Measurements from ENCODE around the gene SLAMF8. TPM values are rescaled to one million over a fixed set of nuclear protein-coding genes. Genes with fewer than 3 reads are reported as not detected.

The SLAMF8 gene
- not detected in 2 replicates for total RNA-seq (2021)
- long read RNA-seq = 0 reads

GRCh38 chr1:159826441-159827101, at the start of gene SLAMF8:
Gene SLAMF8, plus strand, starts transcription at chr1:159826873. Its CDS starts 26 bp downstream, at chr1:159826899.
- no peaks in the 10 kb centered on the region for H3K36me3 Mint-ChIP-seq (ENCODE audit: insufficient read depth in 1 of 3, low read depth in 3 of 3)
- Histone ChIP-seq H2AFZ (ENCODE audit: low read length) (no peak within 1 kb of the TSS), H4K91ac (ENCODE audit: insufficient read length, low read depth, low read length) (no peak within 1 kb of the TSS), H3K9me3 (ENCODE audit: control insufficient read depth, low read depth, low read length) (no peaks in the 10 kb centered on the region), H2BK20ac (ENCODE audit: low read depth, low read length, poor library complexity, severe bottlenecking) (no peak within 1 kb of the TSS), H3K79me1 (ENCODE audit: insufficient read depth, low read depth, low read length, poor library complexity, severe bottlenecking) (no peaks in the 10 kb centered on the region), H3K18ac (ENCODE audit: insufficient read length, low read depth, low read length) (no peak within 1 kb of the TSS), H2AK5ac (ENCODE audit: insufficient read length, low read length) (no peak within 1 kb of the TSS), H2BK15ac (ENCODE audit: low read depth, low read length) (no peak within 1 kb of the TSS), H2BK120ac (ENCODE audit: low read depth, low read length, poor library complexity, severe bottlenecking) (no peak within 1 kb of the TSS), H3K4me1 (ENCODE audit: insufficient read depth, low read length) (no peaks in the 10 kb centered on the region), H3K56ac (ENCODE audit: insufficient read length, low read depth, low read length) (no peak within 1 kb of the TSS), H3K23me2 (ENCODE audit: insufficient read length, low read depth, low read length, poor library complexity, severe bottlenecking) (no peaks in the 10 kb centered on the region), H3K4me2 (ENCODE audit: insufficient read depth, insufficient read length, low read length) (no peak within 1 kb of the TSS), H3K4ac (ENCODE audit: low read depth, low read length) (no peak within 1 kb of the TSS), H3K27ac (ENCODE audit: insufficient read length, low read depth, low read length) (no peak within 1 kb of the TSS), H2BK5ac (ENCODE audit: insufficient read length, low read length) (no peak within 1 kb of the TSS), H2BK12ac (ENCODE audit: insufficient read length, low read depth, low read length) (no peak within 1 kb of the TSS), H3K23ac (ENCODE audit: insufficient read length, low read depth, low read length) (no peak within 1 kb of the TSS), H4K8ac (replicated peaks; ENCODE audit: insufficient read length, low read depth, low read length) (no peak within 1 kb of the TSS), H3T11ph (ENCODE audit: low read length) (no peak within 1 kb of the TSS), H3K27me3 (ENCODE audit: insufficient read depth, low read length) (no peaks in the 10 kb centered on the region), H3K14ac (ENCODE audit: insufficient read depth, low read length) (no peak within 1 kb of the TSS), H4K20me1 (ENCODE audit: control insufficient read depth, insufficient read depth, insufficient read length) (no peaks in the 10 kb centered on the region), H4K5ac (ENCODE audit: insufficient read length, low read depth, low read length) (no peak within 1 kb of the TSS), H3K79me2 (ENCODE audit: insufficient read depth, low read length) (no peaks in the 10 kb centered on the region), H3K9ac (ENCODE audit: extremely low read depth, insufficient read length, low read length) (no peak within 1 kb of the TSS)
- WGBS (ENCODE audit: extremely low coverage, insufficient read length, low lambda C conversion rate) = no CpG with 5 or more reads among the region's 11 CpGs
- H3K27ac Mint-ChIP-seq = peak within 1 kb of the TSS in 1 of 3 experiments; percentile 56; a peak in 3 of 7 replicates
- H3K4me1 Mint-ChIP-seq = peaks cover 17 to 20% of the 10 kb centered on the region in 2 experiments
- H3K27me3 Mint-ChIP-seq (ENCODE audit: low read depth) = peaks cover 49% of the 10 kb centered on the region
- no peaks in the 10 kb centered on the region for H3K9me3 Mint-ChIP-seq
- no peak for TF ChIP-seq CTCF (conservative IDR thresholded peaks at IDR 0.05)
- H3K4me3 Mint-ChIP-seq = no peak within 1 kb of the TSS
- no peak for DNase-seq
